D721Med (cell line): ENCODE measurements around the gene IMPDH2.

Experiments used
- DNase-seq: peaks from one replicate; pipeline ENCODE4 v3.0.0; 2011; ENCODE audit warnings: low spot score; ENCODE audit not compliant: insufficient read length
- FAIRE-seq: peaks from 2 replicates; lab custom pipeline; 2011; peaks lifted over from hg19 to GRCh38; lab: Jason Lieb, UNC
- CTCF ChIP-seq: IDR thresholded peaks from 2 replicates; pipeline ENCODE4 v1.5.1; 2012; ENCODE audit warnings: mild to moderate bottlenecking, control low read depth; ENCODE audit not compliant: insufficient read depth; ENCODE audit errors: missing control alignments

IMPDH2 gene

DNA sequence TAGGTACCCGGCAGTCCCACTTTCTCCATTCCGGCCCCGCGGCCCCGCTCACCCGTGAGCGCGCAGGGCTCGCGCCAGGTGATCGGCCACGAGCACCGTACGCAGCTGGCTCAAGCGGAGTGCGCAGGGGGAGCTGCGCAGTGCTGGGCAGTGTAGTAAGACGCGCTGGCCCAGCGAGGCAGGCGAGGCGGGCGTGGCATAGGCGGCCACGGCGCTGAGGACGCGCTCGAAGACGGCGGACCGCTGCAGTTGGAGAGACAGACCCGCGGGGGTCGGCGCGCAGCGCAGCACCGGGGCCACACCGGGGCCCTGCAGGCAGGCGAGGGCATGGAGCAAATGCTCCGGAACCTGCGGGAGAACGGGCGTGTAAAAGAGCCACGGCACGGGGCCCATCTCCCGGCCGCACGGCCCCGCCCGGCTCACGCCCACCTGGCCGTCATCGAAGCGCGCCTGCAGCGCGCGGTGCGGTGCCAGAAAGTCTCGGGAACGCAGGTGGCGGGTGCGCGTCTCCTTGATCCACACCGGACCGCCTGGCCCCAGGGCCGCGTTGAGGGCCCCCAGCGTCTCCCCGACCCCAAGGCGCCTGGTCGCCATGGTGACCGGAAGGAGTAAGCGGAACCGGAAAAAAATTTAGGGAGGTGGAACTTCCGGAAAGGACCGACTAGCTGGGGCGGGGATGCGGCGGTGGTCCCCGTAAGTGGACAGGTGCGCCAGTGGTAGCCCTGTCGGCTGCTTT, 11.1 kb downstream of the IMPDH2 start, which contains the start of gene DALRD3:
Gene DALRD3 (minus strand): TSS at position 610 of the 736 bp plus-strand sequence. CDS start 16 bp downstream, at position 594.
- FAIRE-seq (no peak), DNase-seq (peak; percentile 78)
- TF ChIP-seq CTCF = no peak

DNA sequence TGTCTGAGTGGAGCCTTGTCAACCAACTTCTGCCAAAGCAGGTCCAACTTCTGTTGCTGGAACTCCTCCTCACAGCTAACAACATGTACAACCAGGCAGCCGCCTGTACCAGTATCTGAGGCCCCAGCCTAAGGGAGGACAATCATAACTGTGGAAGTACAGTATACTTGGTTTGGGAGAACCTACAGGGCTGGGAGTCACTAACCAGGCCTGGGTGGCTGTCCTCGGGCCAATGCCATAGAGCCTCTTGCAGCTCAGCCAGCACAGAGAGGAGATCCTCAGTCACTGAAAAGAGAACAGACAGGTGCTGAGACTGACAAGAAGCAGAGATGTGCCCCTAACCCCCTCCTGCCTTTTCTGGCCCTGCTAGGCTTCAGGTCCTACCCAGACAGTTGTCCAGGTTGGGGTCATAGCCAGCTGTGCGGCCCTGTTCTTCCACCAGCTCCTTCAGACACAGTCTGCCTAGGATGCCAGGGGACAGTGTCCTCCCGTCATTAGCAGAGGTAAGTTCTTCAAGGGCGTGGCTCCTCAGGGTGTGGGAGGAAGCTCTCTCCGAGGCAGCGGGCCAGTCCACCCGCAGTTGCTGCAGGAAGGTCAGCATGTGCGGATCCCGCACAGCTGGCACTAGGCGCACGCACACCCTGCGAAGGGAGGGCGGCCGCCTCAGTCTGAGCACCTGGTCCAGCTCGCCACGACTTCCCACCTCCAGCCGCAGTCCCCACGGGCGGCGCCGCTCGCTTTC, 11.8 kb downstream of the IMPDH2 start:
- DNase-seq (no peak), FAIRE-seq (no peak)

GRCh38 chr3:49016414-49017228, 12.6 kb downstream of the IMPDH2 start:
- no peak for TF ChIP-seq CTCF
- FAIRE-seq (no peak), DNase-seq (no peak)

More for the DNA sequence above, 11.8 kb downstream of the IMPDH2 start:
- no peak for TF ChIP-seq CTCF

- no peak for FAIRE-seq
These were observed 13.4 kb downstream of the IMPDH2 start for GRCh38 chr3:49015765-49016164.

DNA sequence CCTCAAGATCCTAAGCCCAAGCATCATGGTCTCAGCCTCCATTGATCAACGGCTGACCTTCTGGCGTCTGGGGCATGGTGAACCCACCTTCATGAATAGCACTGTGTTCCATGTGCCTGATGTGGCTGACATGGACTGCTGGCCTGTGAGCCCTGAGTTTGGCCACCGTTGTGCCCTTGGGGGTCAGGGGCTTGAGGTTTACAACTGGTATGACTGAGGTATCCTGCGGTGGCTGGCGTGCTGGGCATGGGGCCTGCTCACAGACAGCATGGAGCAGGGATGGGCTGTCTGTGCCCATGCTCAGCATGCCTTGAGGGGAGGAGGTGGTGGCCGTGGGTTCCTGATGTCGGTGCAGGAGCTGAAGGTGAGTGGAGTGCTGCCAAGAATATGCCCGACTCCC, 14.1 kb downstream of the IMPDH2 start:
- FAIRE-seq = no peak
- no peak for DNase-seq
- no peak for TF ChIP-seq CTCF

More at GRCh38 chr3:49015765-49016164, 13.4 kb downstream of the IMPDH2 start:
- TF ChIP-seq CTCF = no peak
- DNase-seq = no peak

- peak; percentile 26 for TF ChIP-seq CTCF
- DNase-seq (no peak), FAIRE-seq (no peak)
These were observed 15.2 kb downstream of the IMPDH2 start for GRCh38 chr3:49013738-49014660.
